GM18499 (cell line): ENCODE data around the gene MARCHF3.
"Not testable (repeated sequence)": the region's sequence is repeated elsewhere in the genome, so short reads cannot be mapped to it uniquely, and the experiment has no call there.

Experiments used
- ATAC-seq: cut with Tn5 transposase; IDR thresholded peaks from one replicate; pipeline ENCODE4 v1.9.1; 2021; ENCODE audit warnings: moderate number of reproducible peaks; ENCODE audit not compliant: insufficient read depth, unreplicated experiment

The MARCHF3 gene

DNA sequence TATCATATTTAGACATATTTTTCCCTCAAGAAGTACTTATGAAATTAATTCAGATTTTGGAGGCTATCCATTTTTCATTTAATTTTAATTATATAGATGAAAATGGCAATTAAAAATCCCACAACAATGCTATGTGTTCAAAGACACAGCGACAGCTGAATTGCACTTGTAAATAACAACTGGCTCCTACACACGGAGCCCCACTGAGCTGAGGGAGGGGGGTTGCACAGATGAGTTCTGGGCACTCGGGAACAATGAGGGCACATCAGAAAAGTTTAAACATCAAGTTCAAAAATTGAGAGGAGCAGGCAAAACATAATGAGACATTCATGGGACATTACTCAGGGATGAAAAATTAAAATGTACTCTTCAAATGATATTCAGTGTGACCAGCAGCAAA, 104.9 kb downstream of the MARCHF3 start:
- ATAC-seq = no peak

DNA sequence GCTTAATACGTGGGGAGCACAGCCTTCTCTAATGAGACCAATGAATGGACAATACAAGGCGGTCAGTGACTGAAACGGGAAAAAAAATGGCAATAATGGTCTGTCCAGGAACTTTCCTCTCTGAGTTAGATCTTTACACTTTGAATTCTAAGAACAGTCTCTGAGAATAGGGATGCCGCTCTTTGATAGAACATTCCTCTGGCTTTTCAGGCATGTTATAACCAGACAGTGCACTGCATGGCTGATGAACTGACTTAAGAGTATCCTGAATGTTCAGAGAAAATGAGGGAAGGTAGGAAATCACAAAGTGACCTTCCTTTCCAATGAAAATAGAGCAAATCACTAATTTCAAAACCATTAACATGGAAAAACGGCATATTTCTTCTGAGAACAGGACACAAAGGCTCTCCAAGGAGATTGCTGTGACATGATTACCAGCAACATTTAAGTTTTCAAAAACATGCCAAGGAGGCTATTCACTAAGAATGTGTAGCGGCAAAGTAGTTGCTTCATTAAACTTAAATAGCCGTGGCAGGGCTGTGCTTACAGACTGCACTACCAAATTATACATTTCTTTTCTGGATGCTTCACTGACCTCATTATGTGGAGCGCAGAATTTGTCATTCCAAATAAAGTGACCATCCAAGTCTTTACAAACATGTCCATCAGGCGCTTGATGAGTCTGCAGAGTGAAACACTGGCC, 105.9 kb downstream of the MARCHF3 start:
- ATAC-seq = no peak

DNA sequence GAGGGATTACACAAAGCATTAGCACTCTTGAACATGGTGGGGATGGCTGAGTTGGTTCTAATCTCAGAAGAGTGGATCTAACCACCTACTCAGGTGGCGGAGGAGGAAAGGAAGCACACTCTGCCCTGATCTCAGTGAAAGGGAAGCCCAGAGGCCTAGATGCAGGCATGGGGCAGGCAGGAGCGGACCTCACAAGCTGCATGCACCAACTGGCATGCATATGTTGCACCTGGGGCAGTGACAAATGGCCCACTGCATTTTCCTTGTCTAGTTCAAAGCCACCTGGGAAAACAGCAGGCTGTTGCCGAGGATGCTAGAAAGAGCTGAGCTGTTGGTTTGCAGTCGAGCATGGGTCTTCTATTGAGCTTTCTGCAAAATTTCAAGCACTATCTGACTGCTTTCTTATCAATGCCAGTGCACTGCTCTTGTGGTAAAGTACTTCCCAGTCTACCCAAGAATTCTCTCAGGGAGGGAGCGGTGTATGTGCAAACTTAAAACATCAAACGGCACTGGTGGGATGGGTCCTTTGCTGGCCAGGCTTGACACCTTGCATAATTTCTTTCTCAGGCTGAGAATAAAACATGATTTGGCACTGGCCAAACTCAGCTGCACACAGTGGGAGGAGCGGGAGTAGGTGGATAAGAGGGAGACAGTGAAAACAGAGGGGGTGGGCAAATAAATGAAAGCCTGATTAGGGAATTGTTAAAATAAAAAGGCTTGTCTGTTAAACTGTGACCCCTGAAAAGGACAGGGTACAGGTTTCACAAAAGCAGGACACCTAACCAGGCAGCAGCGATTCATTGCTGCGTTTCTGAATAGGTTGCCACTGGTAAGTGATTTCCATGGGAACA, 108.9 kb downstream of the MARCHF3 start:
- no peak for ATAC-seq

DNA sequence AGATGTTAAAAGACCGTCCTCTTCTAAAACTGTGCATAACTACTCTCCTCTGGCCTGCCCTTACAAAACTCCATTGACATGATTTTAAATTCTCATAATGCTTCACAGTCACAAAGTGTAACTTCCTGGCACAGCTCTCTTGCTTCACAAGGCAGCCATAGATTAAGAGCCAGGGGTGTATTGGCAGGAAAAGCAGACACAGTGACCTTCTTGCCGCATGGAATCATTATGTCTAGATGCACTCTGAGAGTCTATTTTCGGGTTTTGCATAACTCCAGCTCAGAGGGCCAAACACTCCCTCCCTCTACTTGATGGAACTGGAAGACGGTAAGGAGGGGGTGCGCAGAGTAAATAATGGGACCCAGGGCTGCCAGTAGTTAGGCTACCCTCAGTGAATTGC, 110.1 kb downstream of the MARCHF3 start:
- ATAC-seq = no peak

DNA sequence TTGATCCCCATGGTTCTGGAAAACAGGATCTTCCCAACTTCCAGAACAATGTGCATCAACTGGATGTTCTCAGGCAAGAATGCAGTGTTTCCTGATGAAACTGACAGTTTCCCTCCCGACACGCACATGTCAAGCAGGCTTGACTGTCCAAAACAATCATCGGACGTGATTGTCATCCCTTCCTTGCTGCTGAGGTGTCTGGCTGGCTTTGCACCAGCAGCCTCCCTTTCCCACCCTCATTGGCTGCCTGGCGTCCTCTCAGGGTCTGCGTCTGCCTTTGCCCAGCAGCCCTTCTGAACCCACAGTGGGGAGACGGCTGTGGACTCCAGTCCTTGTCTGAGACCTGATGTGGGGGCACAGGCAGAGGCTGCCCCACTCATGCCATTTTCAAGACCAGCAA, 110.8 kb downstream of the MARCHF3 start:
- ATAC-seq = no peak

DNA sequence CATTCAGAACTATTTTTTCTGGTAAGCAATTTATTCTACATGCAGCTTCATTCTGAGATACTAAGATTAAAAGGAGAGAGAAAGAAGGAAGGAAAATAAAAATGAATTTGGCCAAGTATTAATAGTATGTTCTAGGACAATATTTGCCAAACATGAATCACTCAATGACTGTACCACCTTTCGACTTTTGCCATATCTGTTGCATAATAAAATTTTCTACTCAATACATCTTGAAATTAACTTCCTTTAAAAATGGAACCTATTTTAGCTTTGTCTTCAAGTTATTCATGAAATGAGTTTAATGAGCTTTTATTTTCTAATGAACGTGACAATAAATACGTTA, 111.8 kb downstream of the MARCHF3 start:
- no peak for ATAC-seq

DNA sequence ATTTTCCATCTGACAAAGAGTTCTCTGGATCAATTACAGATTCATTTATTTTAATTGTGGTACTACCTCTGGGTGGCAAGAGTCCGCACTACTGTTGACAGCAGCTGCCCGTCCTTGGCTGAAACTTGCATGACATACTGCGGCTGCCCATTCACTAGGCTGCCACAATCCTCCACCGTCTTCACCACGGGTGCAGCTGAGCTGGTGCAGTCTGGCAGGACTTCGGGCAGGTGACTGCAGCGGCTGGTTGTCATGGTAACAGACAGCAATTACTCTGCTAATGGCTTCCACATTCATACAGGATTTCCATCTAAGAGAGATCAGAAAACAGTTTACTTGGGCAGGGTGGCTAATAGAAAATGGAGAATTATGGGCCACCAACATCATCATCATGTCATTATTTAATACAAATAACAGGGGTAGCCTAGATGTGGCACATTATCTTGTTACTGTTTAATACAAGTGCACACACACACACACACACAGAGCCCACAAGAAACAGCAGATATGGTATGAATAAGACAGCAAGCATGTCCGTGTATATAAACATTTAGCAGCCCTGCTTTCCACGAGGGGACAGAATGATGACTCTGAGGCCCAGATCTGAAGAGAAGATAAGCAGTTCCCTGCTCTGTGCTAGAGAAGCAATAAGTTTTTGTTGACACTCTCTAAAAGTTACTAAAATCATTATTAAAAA, 112.3 kb downstream of the MARCHF3 start:
- ATAC-seq = no peak

DNA sequence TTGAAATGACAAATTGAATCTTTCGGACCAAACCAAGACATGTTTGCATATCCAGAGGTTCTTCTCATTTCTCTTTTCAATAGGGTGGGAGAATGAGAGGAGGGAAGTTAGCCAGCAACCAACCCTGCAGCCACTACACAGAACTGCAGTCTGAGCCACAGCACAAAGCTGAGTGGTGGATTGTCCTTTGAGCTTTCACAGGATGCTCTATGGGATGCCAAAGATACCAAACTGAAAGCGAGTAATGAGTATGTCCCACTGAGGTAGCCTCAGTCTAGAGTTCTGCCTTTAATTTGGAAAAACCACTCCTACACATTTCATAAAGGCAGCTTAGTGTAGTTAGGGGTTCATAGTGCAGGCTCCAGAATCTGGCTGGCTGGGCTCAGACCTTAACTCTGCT, 114.9 kb downstream of the MARCHF3 start:
- ATAC-seq = no peak

DNA sequence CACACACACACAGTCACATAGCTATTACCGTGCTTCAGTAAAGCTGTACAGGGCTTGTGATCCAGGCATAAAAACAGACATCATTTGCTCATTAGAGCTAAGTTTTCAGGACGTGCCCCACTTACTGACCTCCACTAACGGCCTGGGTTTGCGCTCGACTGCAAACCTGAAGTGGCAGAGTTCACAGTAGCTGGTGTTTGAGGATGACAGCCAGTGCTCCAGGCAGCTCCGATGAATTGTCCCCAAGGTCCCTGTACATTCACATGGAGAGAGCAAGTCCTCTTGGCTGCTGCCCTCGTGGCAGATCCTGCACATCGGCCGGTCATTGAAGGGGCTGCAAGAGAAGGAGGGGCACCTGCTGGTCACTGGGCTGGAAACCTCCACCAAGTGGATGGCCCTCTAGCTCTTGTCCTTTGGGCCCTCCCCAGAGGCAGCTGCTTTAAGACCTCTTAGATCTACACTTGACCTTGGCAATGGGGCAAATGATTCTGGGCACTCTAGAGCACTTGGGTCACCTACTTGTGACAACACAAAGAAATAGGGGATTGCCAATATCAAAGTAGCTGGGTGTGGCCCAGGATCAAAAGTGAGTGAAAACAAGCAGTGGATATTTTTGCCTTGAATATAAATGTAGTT, 115.4 kb downstream of the MARCHF3 start:
- ATAC-seq = no peak

DNA sequence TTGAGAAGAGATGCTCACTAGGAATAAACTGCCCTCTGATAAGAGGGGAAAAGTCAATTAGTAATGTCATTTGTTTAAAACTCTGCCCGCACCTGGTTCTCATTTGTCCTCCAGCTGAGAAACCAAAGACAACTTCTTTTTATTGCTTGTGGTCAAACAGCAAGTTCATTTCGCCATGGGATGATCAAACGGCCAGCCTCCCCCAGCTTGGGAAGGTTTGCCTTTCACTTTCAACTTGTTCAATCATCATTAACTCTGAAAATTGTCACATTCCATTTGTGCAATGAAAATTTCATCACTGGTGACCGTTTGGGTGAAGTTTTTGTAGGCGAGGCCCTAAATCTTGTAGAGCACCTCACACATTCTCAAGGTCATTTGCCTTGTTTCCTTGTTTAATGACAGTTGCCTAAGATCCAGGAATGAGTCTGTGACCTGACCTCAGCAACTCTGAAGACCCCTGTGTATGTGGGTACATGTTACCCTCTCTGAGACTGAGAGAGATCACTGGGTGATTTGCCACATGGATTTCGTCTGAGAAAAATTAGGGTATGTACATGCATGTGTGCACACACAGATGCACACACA, 117.7 kb downstream of the MARCHF3 start:
- ATAC-seq = no peak

DNA sequence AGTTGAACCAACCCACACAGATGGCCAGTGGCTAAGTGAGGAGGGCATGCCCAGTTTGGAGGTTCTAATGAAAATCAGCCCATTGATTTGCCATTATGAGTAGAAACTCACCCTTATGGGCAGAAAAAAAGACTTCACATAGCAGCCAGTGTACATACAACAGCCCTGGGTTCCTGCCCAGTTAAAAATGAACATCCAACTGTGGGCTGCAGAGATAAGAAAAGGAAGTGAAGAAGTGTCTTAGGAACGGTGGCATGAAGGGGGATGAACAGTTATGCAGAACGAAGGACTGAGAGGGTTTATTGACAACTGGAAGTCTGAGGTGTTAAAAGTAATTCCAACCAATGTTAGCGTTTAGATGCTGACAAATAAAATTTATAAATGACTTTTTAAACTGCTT, 118.4 kb downstream of the MARCHF3 start:
- no peak for ATAC-seq

DNA sequence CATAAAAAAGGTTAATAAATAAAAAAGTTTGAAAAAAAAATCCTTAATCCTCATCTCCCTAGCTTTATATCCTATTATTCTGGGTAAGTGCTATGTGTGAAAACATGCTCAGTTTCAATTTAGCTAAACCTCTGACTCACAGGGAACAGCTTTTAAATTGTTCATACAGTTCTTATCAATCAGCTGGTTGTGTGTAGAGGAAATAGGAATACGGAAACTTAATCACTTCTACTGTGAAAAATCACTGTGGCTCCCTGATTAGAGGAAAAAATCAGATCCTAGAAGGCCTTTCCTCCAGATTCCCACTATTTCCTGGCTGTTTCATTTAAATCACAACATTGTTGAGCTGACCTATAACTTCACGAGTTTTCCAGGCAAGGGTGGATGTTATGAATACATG, 120.5 kb downstream of the MARCHF3 start:
- no peak for ATAC-seq

DNA sequence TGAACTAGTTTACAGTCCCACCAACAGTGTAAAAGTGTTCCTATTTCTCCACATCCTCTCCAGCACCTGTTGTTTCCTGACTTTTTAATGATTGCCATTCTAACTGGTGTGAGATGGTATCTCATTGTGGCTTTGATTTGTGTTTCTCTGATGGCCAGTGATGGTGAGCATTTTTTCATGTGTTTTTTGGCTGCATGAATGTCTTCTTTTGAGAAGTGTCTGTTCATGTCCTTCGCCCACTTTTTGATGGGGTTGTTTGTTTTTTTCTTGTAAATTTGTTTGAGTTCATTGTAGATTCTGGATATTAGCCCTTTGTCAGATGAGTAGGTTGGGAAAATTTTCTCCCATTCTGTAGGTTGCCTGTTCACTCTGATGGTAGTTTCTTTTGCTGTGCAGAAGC, 126.0 kb downstream of the MARCHF3 start:
- not testable (repeated sequence) for ATAC-seq

DNA sequence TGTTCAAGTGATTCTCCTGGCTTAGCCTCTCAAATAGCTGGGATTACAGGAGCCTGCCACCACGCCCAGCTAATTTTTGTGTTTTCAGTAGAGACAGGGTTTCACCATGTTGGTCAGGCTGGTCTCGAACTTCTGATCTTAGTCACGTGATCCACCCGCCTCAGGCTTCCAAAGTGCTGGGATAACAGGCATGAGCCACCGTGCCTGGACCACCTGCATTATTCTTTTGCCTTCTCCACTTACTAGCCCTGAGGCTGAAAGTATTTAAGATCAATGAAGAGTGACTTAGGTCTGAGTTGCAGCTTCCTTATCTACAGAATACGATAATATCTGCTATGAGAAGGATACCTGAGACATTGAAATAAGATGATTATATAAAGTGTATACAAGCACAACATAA, 129.6 kb downstream of the MARCHF3 start:
- ATAC-seq = no peak

DNA sequence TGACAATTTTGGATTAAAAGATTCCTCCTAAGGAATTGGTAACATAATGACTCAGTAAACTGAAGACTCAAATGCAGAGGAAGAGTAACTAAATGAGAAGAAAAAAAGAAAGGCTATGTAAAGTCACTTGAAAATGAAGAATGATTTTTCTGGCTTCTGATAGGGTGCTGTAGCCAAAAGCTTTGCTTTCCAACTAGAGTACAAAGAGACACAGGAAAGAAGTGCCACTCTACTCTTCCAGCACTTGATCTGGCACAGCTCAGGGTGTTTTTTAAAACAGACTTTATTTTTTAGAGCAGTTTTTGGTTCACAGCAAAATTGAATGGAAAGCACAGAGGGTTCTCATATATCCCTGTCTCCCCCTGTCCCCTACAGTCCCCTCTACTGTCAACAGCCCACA, 130.9 kb downstream of the MARCHF3 start:
- no peak for ATAC-seq

DNA sequence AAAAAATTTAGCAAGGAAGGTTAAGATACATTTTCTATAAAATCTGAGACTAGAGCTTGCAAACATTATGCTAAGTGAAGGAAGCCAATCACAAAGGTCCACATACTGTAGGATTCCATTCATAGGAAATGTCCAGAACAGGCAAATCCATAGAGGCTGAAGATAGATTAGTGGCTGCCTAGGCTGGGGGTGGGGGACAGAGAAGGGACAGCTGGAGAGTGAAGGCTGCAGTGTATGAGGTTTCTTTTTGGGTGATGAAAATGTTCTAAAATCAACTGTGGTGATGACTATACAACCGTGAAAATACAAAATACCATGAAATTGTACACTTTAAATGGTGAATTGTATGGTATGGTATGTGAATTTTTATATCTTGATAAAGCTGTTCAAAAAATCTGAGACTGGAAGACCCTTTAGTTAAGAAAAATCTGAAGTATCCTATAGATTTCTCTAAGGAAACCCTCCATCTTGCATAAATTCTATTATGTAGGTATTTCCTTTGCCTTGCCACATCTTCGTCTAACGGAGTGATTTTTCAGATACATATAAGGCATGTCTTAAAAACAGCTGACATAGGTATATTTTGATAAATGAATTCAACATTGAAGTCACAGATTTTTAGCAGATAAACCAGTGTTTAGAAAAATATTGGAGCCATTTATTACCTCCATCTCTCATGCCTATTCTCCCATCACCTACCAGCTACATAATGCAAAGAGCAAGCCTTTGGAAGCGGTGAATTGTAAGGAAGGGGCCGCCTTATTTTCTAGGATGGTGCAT, 132.3 kb downstream of the MARCHF3 start:
- ATAC-seq = no peak

DNA sequence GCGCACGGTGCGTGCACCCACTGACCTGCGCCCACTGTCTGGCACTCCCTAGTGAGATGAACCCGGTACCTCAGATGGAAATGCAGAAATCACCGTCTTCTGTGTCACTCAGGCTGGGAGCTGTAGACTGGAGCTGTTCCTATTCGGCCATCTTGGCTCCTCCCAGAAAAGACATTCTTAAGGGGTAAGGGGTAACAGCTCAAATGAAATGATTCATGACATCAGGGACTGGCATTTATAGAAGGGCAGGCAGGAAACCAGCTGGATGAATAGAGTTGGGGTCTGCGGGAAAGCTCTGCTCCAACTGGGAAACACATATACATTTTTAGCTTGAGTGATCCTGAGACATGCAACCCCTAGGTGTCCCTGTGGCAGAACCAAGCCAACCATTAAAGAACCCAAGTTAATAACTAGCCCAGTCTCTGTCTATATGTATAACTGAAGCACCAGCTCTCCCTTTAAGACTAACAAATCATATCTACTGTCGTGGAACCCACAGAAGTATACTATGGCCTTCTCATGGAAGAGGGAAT, 134.1 kb downstream of the MARCHF3 start:
- ATAC-seq = no peak

DNA sequence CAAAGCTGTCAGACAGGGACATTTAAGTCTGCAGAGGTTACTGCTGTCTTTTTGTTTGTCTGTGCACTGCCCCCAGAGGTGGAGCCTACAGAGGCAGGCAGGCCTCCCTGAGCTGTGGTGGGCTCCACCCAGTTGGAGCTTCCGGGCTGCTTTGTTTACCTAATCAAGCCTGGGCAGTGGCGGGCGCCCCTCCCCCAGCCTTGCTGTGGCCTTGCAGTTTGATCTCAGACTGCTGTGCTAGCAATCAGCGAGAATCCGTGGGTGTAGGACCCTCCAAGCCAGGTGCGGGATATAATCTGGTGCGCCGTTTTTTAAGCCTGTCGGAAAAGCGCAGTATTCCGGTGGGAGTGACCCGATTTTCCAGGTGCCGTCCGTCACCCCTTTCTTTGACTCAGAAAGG, 134.6 kb downstream of the MARCHF3 start:
- not testable (repeated sequence) for ATAC-seq

DNA sequence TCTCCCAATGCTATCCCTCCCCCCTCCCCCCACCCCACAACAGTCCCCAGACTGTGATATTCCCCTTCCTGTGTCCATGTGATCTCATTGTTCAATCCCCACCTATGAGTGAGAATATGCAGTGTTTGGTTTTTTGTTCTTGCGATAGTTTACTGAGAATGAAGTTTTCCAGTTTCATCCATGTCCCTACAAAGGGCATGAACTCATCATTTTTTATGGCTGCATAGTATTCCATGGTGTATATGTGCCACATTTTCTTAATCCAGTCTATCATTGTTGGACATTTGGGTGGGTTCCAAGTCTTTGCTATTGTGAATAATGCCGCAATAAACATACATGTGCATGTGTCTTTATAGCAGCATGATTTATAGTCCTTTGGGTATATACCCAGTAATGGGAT, 139.9 kb downstream of the MARCHF3 start:
- ATAC-seq = not testable (repeated sequence)

DNA sequence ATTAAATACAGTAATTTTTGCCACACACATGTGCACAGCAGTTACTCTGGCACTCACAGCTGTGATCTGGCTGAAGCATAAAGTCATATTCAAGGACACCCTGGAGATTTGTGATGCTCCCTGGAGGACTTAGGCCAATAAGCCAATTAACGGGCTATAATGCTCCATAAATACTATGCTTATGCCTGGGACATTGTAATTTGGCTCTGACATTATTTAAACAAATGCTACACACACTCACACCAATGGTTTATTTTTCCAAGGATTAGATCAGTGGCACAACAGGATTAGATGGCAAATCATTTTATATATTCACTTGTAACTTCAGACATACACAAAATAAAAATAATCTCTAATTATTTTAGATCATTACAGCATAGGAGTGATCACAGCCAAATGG, 142.2 kb downstream of the MARCHF3 start:
- ATAC-seq = no peak
